ENCODE data around the gene PPIA.

DNA sequence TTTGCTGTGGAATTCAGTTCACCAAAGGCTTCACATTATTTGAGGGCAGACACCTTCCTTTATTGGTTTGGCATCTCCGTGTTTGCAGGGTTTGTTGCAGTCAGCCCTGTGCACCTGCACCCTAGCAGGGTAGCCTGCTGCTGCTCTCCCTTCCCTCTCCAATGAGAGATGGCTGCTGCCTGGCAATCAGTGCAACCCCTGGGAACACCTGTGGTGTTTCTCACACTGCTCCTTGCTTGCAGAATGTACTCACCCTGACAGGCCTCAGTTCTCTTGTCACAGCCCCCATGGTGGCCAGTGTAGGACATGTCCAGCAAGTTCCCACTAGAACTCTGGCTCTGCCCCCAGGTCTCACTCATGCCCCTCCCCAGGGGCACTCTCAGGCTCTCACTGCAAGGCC is 12.1 kb upstream of the PPIA start:
- TF ChIP-seq SUZ12 (IDR thresholded peaks at IDR 0.05; ENCODE audit: extremely low read depth, insufficient read depth, insufficient read length) (no peak), ZNF274 (IDR thresholded peaks at IDR 0.05; ENCODE audit: low read depth, low read length) (no peak), YY1 (IDR thresholded peaks at IDR 0.05; ENCODE audit: insufficient read depth, insufficient read length) (no peak)

All from NT2/D1 (cell line).